NCI-H1436 treated with DMSO at 0.1 percent for 48 hours (cell line): Measurements from ENCODE around the gene OR2T29.
"Not testable (repeated sequence)": the region's sequence is repeated elsewhere in the genome, so short reads cannot be mapped to it uniquely, and the experiment has no call there.

Source experiments
- DNase-seq: peaks from one replicate; lab custom pipeline; 2025; lab: John Stamatoyannopoulos, UW

Gene OR2T29

GRCh38 chr1:248510217-248510616, 52.4 kb downstream of the OR2T29 start:
- DNase-seq: not testable (repeated sequence)

- not testable (repeated sequence) for DNase-seq
Observed at GRCh38 chr1:248507773-248508172, 54.8 kb downstream of the OR2T29 start, which contains the start of gene OR2G6. TSS of gene OR2G6 (plus strand) at chr1:248508073. CDS start at chr1:248521647, 13,574 bp downstream.
